ENCODE results near the gene MESD. TPM values are rescaled to one million over a fixed set of nuclear protein-coding genes. Genes with fewer than 3 reads are reported as not detected.

The MESD gene
- total RNA-seq, 1 donor from 2014 or later, result 23.8 TPM

DNA sequence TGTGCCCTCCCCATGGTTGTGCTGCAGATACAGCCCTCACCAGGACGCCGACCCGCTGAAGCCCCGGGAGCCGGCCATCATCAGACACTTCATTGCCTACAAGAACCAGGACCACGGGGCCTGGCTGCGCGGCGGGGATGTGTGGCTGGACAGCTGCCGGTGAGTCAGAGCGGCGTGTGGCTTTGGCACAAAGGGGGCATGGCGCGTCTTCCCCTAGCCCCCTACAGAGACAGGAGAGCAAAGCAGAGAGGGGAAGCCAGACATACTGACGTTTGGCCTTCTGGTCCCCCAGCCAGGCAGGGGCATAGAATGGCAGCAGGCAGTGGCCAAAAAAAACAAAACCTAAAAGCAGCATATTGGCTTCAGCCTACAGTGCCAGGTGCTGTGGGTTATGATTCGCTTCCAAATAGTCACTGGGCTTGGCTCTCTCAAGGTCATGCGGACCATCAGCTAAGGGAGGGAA, 64.0 kb downstream of the MESD start:
- no peak overlapping the region for H3K4me3 Mint-ChIP-seq (ENCODE audit: unreplicated experiment)
- H3K27ac Mint-ChIP-seq (ENCODE audit: unreplicated experiment), result peak overlapping the region; percentile 57
- TF ChIP-seq, protein P1, sequence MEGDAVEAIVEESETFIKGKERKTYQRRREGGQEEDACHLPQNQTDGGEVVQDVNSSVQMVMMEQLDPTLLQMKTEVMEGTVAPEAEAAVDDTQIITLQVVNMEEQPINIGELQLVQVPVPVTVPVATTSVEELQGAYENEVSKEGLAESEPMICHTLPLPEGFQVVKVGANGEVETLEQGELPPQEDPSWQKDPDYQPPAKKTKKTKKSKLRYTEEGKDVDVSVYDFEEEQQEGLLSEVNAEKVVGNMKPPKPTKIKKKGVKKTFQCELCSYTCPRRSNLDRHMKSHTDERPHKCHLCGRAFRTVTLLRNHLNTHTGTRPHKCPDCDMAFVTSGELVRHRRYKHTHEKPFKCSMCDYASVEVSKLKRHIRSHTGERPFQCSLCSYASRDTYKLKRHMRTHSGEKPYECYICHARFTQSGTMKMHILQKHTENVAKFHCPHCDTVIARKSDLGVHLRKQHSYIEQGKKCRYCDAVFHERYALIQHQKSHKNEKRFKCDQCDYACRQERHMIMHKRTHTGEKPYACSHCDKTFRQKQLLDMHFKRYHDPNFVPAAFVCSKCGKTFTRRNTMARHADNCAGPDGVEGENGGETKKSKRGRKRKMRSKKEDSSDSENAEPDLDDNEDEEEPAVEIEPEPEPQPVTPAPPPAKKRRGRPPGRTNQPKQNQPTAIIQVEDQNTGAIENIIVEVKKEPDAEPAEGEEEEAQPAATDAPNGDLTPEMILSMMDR (IDR thresholded peaks at IDR 0.05), result no peak
- H3K9me3 Mint-ChIP-seq (ENCODE audit: low read depth), result no peaks in the 10 kb centered on the region
- peak; percentile 95 for DNase-seq (ENCODE audit: low spot score)
- H3K36me3 Mint-ChIP-seq (ENCODE audit: low read depth), result peaks cover 57% of the 10 kb centered on the region
- no peaks in the 10 kb centered on the region for H3K27me3 Mint-ChIP-seq (ENCODE audit: low read depth)
- peaks cover 11% of the 10 kb centered on the region for H3K4me1 Mint-ChIP-seq (ENCODE audit: low read depth)

DNA sequence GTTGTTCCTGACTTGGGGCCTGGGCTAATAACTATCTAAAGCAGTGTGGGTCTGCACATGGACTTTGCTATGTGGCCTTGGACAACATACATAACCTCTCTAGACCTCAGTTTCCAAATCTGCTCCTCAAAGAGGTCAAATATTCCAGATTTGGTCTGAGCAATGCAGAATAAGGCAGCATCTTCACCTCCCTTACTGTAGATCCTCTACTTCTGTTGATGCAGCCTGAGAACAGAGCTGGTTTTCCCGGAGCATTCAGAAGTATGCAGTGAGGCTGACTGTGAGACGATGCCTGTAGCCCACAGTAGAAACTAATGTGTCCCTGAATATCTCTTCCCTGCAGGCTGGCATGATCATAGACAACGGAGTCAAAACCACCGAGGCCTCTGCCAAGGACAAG, 65.3 kb downstream of the MESD start:
- H3K36me3 Mint-ChIP-seq (ENCODE audit: low read depth), result peaks cover 50% of the 10 kb centered on the region
- peak; percentile 29 for DNase-seq (ENCODE audit: low spot score)

DNA sequence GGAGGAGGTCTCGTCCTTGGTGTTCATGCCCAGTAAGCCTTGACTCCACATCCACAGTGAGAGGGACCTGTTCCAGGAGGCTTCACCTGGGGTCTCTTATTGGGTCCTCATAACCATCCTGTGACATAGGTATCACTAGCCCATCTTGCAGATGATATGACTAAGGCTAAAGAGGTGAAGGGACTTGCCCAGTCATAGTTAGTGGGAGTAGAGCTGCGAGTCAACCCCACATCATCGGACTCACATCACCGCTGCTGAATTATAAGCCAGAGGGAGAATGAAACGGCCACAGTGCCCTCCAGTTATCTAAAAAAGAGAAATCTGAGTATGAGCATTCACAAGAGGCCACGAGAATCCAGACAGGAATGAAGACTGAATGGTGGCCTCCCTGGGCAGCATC, 66.0 kb downstream of the MESD start:
- H3K9me3 Mint-ChIP-seq (ENCODE audit: low read depth), result no peaks in the 10 kb centered on the region
- peaks cover 45% of the 10 kb centered on the region for H3K36me3 Mint-ChIP-seq (ENCODE audit: low read depth)

More for the DNA sequence above, 65.3 kb downstream of the MESD start:
- Mint-ChIP-seq H3K4me1 (ENCODE audit: low read depth) (peaks cover 11% of the 10 kb centered on the region), H3K4me3 (ENCODE audit: unreplicated experiment) (no peak overlapping the region), H3K9me3 (ENCODE audit: low read depth) (no peaks in the 10 kb centered on the region), H3K27me3 (ENCODE audit: low read depth) (no peaks in the 10 kb centered on the region), H3K27ac (ENCODE audit: unreplicated experiment) (no peak overlapping the region)
- TF ChIP-seq, protein P1 (IDR thresholded peaks at IDR 0.05), result no peak

DNA sequence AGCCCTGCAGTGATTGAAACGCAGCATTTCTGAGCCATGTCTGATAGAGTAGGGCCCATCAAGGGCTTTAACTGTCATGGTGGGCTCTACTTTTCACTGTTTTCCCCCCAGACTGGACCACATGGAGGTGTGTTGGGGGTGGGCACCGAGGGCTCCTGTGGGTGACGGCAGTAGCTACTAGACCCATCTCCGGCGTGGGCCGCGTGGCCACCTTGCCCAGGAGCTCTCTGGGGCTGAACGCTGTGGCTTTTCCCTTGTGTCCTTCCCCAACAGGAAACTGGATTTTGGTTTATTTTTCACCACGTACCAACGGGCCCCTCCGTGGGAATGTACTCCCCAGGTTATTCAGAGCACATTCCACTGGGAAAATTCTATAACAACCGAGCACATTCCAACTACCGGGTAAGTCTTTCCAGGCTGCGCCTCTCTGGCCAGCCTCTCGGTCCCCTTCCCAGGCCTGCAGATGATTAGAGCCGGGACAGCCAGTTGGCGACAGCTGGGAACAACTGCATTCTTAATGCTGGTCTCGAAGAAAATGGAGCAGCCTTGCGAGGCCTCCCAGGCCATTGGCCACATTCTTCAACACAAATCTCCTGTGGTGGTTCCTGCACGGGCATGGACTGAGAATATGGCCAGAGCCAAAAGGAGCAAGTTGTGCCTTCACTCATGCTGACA, 67.7 kb downstream of the MESD start:
- H3K36me3 Mint-ChIP-seq (ENCODE audit: low read depth), result peaks cover 40% of the 10 kb centered on the region
- H3K4me1 Mint-ChIP-seq (ENCODE audit: low read depth), result peaks cover 11% of the 10 kb centered on the region
- H3K4me3 Mint-ChIP-seq (ENCODE audit: unreplicated experiment), result no peak overlapping the region
- DNase-seq (ENCODE audit: low spot score), result peak; percentile 25
- H3K27me3 Mint-ChIP-seq (ENCODE audit: low read depth), result no peaks in the 10 kb centered on the region
- TF ChIP-seq, protein P1 (IDR thresholded peaks at IDR 0.05), result no peak
- H3K9me3 Mint-ChIP-seq (ENCODE audit: low read depth), result no peaks in the 10 kb centered on the region
- H3K27ac Mint-ChIP-seq (ENCODE audit: unreplicated experiment), result peak overlapping the region; percentile 32

More for the DNA sequence above, 66.0 kb downstream of the MESD start:
- Mint-ChIP-seq H3K27ac (ENCODE audit: unreplicated experiment) (no peak overlapping the region), H3K27me3 (ENCODE audit: low read depth) (no peaks in the 10 kb centered on the region), H3K4me3 (ENCODE audit: unreplicated experiment) (no peak overlapping the region), H3K4me1 (ENCODE audit: low read depth) (peaks cover 11% of the 10 kb centered on the region)
- TF ChIP-seq, protein P1 (IDR thresholded peaks at IDR 0.05), result no peak
- peak; percentile 8 for DNase-seq (ENCODE audit: low spot score)

DNA sequence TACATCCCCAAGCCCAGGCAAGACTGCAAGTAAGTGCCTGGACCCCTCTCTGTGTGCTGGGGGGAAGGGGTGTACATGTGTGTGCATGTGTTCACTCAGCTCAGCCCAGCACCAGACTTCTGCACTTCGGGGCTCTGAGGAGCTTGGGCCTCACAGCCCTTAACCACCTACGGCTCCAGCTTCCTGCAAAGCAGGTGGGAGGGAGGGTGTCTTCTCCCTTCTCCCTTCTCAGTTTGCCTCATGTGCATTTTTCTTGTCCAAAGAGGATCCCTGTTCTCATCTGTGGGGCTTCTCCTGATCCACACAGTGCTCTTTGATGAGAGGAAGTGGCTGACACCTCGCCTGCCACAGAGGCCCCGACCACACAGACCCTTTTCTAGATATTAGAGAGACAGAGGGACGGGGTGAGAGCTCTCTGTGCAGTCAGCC, 69.3 kb downstream of the MESD start:
- Mint-ChIP-seq H3K4me1 (ENCODE audit: low read depth) (no peaks in the 10 kb centered on the region), H3K9me3 (ENCODE audit: low read depth) (no peaks in the 10 kb centered on the region), H3K36me3 (ENCODE audit: low read depth) (peaks cover 38% of the 10 kb centered on the region), H3K27me3 (ENCODE audit: low read depth) (no peaks in the 10 kb centered on the region), H3K27ac (ENCODE audit: unreplicated experiment) (peak overlapping the region; percentile 27), H3K4me3 (ENCODE audit: unreplicated experiment) (no peak overlapping the region)
- TF ChIP-seq, protein P1 (IDR thresholded peaks at IDR 0.05), result no peak
- DNase-seq (ENCODE audit: low spot score), result no peak
